Measurements from ENCODE around the gene PDK4. TPM values are rescaled to one million over a fixed set of nuclear protein-coding genes. Genes with fewer than 3 reads are reported as not detected.

The PDK4 gene
- total and polyA plus RNA-seq, 11 donors, result 45.6 to 4,362 (median 173) TPM

DNA sequence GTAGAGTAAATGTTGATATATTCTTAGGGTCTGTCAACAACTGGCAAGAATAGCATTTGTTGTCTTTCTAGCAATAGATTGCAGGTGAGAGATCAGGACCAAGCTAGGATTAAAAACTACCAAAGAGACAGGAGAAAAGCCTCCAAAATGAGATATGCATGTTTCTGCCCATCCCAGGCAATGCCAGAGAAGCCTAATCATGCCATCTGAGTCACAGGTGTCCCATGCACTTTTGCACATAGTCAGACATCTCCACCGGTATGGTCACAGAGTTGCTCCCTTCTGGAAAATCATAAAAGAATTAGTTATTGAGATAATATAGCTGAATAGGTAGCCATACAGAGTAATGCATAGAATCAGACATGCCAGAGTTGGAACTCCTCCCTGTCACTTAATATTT lies 50.6 kb downstream of the PDK4 start:
- Histone ChIP-seq H3K27me3 (no peaks in the 10 kb centered on the region), H3K4me1 (peaks cover 10 to 55% (median 45%) of the 10 kb centered on the region in 12 donors), H3K36me3 (no peaks in the 10 kb centered on the region), H3K27ac (peak overlapping the region; percentile 63 to 95 (median 80)), H3K4me3 (peak overlapping the region in 11 of 12 donors; percentile 14 to 57 (median 46)), H3K9me3 (no peaks in the 10 kb centered on the region)
- DNase-seq (no peak), ATAC-seq (no peak)
- 86 to 89% (median 89%) methylated on average over 1 of the region's 1 CpG for WGBS, 4 donors
- intact Hi-C loops (cut with DNase I), result loop anchor here in 9 of 10 donors (1.0 to 5.0 kb wide), 4 partner anchors 37 to 139 kb away; partner anchors contain the start of gene PDK4 (in 5 of the 9)
- TF ChIP-seq, protein P1, sequence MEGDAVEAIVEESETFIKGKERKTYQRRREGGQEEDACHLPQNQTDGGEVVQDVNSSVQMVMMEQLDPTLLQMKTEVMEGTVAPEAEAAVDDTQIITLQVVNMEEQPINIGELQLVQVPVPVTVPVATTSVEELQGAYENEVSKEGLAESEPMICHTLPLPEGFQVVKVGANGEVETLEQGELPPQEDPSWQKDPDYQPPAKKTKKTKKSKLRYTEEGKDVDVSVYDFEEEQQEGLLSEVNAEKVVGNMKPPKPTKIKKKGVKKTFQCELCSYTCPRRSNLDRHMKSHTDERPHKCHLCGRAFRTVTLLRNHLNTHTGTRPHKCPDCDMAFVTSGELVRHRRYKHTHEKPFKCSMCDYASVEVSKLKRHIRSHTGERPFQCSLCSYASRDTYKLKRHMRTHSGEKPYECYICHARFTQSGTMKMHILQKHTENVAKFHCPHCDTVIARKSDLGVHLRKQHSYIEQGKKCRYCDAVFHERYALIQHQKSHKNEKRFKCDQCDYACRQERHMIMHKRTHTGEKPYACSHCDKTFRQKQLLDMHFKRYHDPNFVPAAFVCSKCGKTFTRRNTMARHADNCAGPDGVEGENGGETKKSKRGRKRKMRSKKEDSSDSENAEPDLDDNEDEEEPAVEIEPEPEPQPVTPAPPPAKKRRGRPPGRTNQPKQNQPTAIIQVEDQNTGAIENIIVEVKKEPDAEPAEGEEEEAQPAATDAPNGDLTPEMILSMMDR (IDR thresholded peaks at IDR 0.05), result no peak
- no peak for TF ChIP-seq POLR2A (IDR thresholded peaks at IDR 0.05)

DNA sequence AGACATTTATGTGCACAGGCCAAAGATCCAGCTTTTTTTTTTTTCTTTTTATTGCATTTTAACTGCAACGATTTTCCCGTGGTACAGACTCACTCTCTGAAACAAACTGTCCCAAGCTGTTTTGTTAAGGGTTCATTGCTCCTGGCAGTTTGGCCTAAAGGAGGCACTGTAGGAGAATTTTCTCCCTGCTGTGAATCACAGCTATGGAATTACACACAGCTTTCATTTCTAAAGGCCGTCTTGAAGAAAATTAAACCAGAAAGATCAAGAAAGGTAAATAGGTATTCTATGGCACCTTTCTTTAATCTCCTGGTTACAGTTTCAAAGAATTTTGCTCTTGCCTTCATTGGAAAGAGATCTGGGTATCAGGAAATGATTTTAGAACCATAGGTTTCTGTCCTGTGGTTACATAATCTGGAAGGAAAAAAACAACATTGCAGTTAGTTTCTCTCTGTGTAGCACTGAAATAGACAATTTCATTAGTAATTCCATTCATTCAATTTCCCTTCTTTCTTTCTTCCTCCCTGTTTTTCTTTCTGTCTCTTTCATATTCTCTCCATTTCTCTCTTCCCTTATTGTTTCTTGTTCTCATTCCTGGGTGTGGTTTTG lies 51.2 kb downstream of the PDK4 start:
- no peaks in the 10 kb centered on the region for H3K27me3 ChIP-seq
- H3K36me3 ChIP-seq, result no peaks in the 10 kb centered on the region
- peak overlapping the region in 11 of 12 donors; percentile 14 to 57 (median 46) for H3K4me3 ChIP-seq
- H3K4me1 ChIP-seq, result peaks cover 9 to 51% (median 39%) of the 10 kb centered on the region in 12 donors
- H3K27ac ChIP-seq, result peak overlapping the region; percentile 63 to 95 (median 80)
- no peaks in the 10 kb centered on the region for H3K9me3 ChIP-seq
- no peak for TF ChIP-seq POLR2A (IDR thresholded peaks at IDR 0.05)
- TF ChIP-seq, protein P1 (IDR thresholded peaks at IDR 0.05), result peak; percentile 63 to 88 (median 79)
- DNase-seq (peak in 4 of 5 donors; percentile 32 to 53 (median 36)), ATAC-seq (peak; percentile 77 to 89 (median 84))
- intact Hi-C loops (cut with DNase I), result loop anchor here in 9 of 10 donors (1.0 to 5.0 kb wide), 4 partner anchors 37 to 139 kb away; partner anchors contain the start of gene PDK4 (in 5 of the 9)
- 0 to 12% (median 3%) methylated on average over 3 of the region's 3 CpGs for WGBS, 4 donors

DNA sequence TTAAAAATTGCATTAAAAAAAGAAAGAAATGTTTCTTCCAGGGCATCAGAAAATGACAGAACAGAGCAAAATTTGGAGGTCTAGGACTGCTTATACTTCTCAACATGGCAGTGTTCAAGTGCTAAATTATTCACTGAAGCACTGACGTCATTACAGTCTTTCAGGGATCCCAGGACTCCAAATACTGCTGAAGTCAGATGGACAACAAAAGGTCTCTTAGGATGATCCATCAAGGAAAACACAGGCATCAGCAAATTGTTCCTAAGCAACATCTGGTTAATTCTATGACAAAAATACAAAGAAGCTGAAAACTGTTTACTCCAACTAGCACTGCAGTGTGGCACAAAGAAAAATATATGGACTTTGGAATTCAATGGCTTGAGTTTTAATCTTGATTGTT lies 52.1 kb downstream of the PDK4 start:
- no peak for DNase-seq
- Histone ChIP-seq H3K36me3 (no peaks in the 10 kb centered on the region), H3K27me3 (no peaks in the 10 kb centered on the region), H3K9me3 (no peaks in the 10 kb centered on the region), H3K27ac (peak overlapping the region in 2 of 12 donors; percentile 83 to 95), H3K4me1 (peaks cover 2 to 43% (median 31%) of the 10 kb centered on the region in 12 donors), H3K4me3 (no peak overlapping the region)
- TF ChIP-seq POLR2A (IDR thresholded peaks at IDR 0.05), result no peak
- TF ChIP-seq, protein P1 (IDR thresholded peaks at IDR 0.05), result no peak
- intact Hi-C loops (cut with DNase I), result loop anchor here in 3 of 10 donors (5.0 kb wide), 2 partner anchors 138 to 143 kb away; no protein-coding TSS in a partner anchor
- ATAC-seq, result no peak
- 58 to 86% (median 77%) methylated on average over 1 of the region's 1 CpG for WGBS, 4 donors

DNA sequence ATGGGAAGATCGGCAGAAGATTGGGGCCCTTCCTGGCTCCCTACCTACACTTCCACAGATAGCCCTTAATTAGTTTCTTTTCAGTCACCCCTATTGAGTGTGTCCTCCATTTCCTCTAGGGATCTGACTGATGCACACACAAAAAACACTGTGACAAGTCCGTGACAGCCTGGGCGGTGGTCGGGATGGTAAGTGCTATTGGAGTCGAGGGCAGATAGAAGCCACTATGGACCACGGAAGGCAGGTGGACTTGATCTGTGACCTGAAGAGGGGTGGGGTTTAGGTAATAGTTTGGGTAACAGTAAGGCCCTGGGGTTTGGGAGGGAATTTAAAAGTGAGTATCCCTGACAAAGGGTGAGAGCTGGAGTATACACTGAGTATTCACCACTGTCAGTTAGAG lies 53.0 kb downstream of the PDK4 start:
- no peaks in the 10 kb centered on the region for H3K9me3 ChIP-seq
- no peaks in the 10 kb centered on the region for H3K36me3 ChIP-seq
- peaks cover 0 to 36% (median 26%) of the 10 kb centered on the region in 12 donors for H3K4me1 ChIP-seq
- DNase-seq, result no peak
- no peaks in the 10 kb centered on the region for H3K27me3 ChIP-seq
- no peak overlapping the region for H3K4me3 ChIP-seq
- ATAC-seq, result no peak
- TF ChIP-seq, protein P1 (IDR thresholded peaks at IDR 0.05), result no peak
- no peak for TF ChIP-seq POLR2A (IDR thresholded peaks at IDR 0.05)
- intact Hi-C loops (cut with DNase I), result loop anchor here in 3 of 10 donors (5.0 kb wide), 2 partner anchors 139 to 144 kb away; no protein-coding TSS in a partner anchor
- WGBS, 4 donors, result 92 to 95% (median 94%) methylated on average over 6 of the region's 6 CpGs
- no peak overlapping the region for H3K27ac ChIP-seq

Data from heart left ventricle (tissue), 16 donors.